ENCODE measurements around the gene CASP8. TPM values are rescaled to one million over a fixed set of nuclear protein-coding genes. Genes with fewer than 3 reads are reported as not detected.

CASP8 gene
- total and polyA plus RNA-seq, 2 of the 8 experiments (the other 6 are each of a cell fraction or from before 2014, with no cell fraction given): 2.3 to 3.6 TPM

GRCh38 chr2:201235860-201236811 lies 24.2 kb upstream of the CASP8 start:
- 67% methylated on average over 14 of the region's 14 CpGs; no CpG with 5 or more reads in 1 of the 2 experiments for WGBS, 2 experiments (ENCODE audit: extremely low coverage in 1 of 2, insufficient coverage in 1 of 2, insufficient read length in 1 of 2, insufficient replicate concordance in 2 of 2, low coverage in 1 of 2, low lambda C conversion rate in 2 of 2, missing lambda C conversion rate in 1 of 2)
- no peak overlapping the region for H2AFZ ChIP-seq (ENCODE audit: low read length)
- TF ChIP-seq, protein P1, sequence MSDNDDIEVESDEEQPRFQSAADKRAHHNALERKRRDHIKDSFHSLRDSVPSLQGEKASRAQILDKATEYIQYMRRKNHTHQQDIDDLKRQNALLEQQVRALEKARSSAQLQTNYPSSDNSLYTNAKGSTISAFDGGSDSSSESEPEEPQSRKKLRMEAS (IDR thresholded peaks at IDR 0.05): no peak
- TF ChIP-seq CHD2 (IDR thresholded peaks at IDR 0.05; ENCODE audit: low read length) (no peak), JUND (IDR thresholded peaks at IDR 0.05; ENCODE audit: low read length) (no peak), YY1 (IDR thresholded peaks at IDR 0.05; ENCODE audit: low read depth, low read length) (no peak), TEAD4 (IDR thresholded peaks at IDR 0.05; ENCODE audit: low read depth, low read length) (0 out of 2 replicates have a peak, but pooled peaks have one; percentile 46), RXRA (IDR thresholded peaks at IDR 0.05; ENCODE audit: insufficient read depth, low read depth, low read length) (no peak), PHF8 (conservative IDR thresholded peaks at IDR 0.05; ENCODE audit: low read depth, low read length) (no peak), CBX8 (IDR thresholded peaks at IDR 0.05; ENCODE audit: borderline replicate concordance, low read depth, low read length) (no peak), SIN3A (conservative IDR thresholded peaks at IDR 0.05 in 1 of 2, IDR thresholded peaks at IDR 0.05 in 1 of 2; ENCODE audit: low read depth in 1 of 2, low read length in 2 of 2) (no peak), TAF7 (optimal IDR thresholded peaks at IDR 0.05; ENCODE audit: borderline replicate concordance, low read depth, low read length) (no peak), CREB1 (IDR thresholded peaks at IDR 0.05) (no peak), CEBPB (IDR thresholded peaks at IDR 0.05; ENCODE audit: low read depth, low read length) (no peak)

More at GRCh38 chr2:201235860-201236811, 24.2 kb upstream of the CASP8 start:
- Histone ChIP-seq H2BK12ac (ENCODE audit: low read depth, low read length) (no peak overlapping the region), H2AK5ac (ENCODE audit: low read depth, low read length) (no peak overlapping the region), H3K27me3 (replicated peaks in 1 of 4; ENCODE audit: control insufficient read depth in 3 of 4, extremely low read depth in 1 of 4, insufficient read depth in 3 of 4, low read length in 3 of 4) (no peaks in the 10 kb centered on the region), H3K23me2 (ENCODE audit: low read depth, low read length) (no peaks in the 10 kb centered on the region; the same call in 1 of the 2 replicates), H4K91ac (replicated peaks; ENCODE audit: insufficient read length, low read length) (no peak overlapping the region), H3K56ac (replicated peaks; ENCODE audit: insufficient read length, low read depth, low read length) (no peak overlapping the region), H4K8ac (ENCODE audit: extremely low read depth, insufficient read depth, low read length) (no peak overlapping the region), H3K79me1 (ENCODE audit: low read depth, low read length) (no peaks in the 10 kb centered on the region), H3K9me3 (ENCODE audit: insufficient read depth in 2 of 2, low read depth in 1 of 2, low read length in 1 of 2) (0 out of 4 replicates have a peak, but pooled peaks cover 0 to 2% of the 10 kb centered on the region in 2 experiments), H3K79me2 (ENCODE audit: control insufficient read depth in 1 of 2, insufficient read depth in 2 of 2, low read length in 2 of 2) (no peaks in the 10 kb centered on the region), H2BK120ac (replicated peaks; ENCODE audit: low read depth, low read length) (no peak overlapping the region), H3K36me3 (ENCODE audit: control insufficient read depth in 2 of 4, insufficient read depth in 4 of 4, low read length in 3 of 4) (no peaks in the 10 kb centered on the region; a peak in 1 of 8 replicates), H3K4me1 (replicated peaks in 1 of 4; ENCODE audit: control insufficient read depth in 3 of 4, insufficient read depth in 4 of 4, low read length in 3 of 4) (no peaks in the 10 kb centered on the region; a peak in 1 of 7 replicates), H3K14ac (ENCODE audit: insufficient read length) (no peak overlapping the region), H2BK5ac (ENCODE audit: low read depth, low read length) (no peak overlapping the region), H2BK15ac (ENCODE audit: low read length) (no peak overlapping the region), H3K9ac (replicated peaks in 1 of 4; ENCODE audit: extremely low read depth in 1 of 4, low read depth in 3 of 4, low read length in 3 of 4) (no peak overlapping the region), H3K4me3 (ENCODE audit: extremely low read depth in 1 of 4, insufficient read depth in 2 of 4, low read depth in 3 of 4, low read length in 4 of 4) (no peak overlapping the region), H2BK20ac (ENCODE audit: low read length) (no peak overlapping the region), H3K4ac (replicated peaks; ENCODE audit: insufficient read length, low read depth, low read length) (no peak overlapping the region), H4K5ac (ENCODE audit: insufficient read length, low read depth, low read length) (no peak overlapping the region), H3K18ac (ENCODE audit: extremely low read depth, low read length) (no peak overlapping the region), H3K4me2 (ENCODE audit: insufficient read depth in 1 of 2, low read depth in 2 of 2, low read length in 2 of 2) (no peak overlapping the region), H3K23ac (ENCODE audit: insufficient read length) (no peak overlapping the region), H4K20me1 (replicated peaks in 1 of 2; ENCODE audit: control insufficient read depth in 1 of 2, insufficient read depth in 2 of 2, low read length in 2 of 2) (peaks cover 0 to 3% of the 10 kb centered on the region in 2 experiments), H3K27ac (ENCODE audit: low read depth, low read length) (no peak overlapping the region)
- ChIA-PET CTCF (ENCODE audit: partially characterized antibody) (interaction anchor here (0.7 to 2.5 kb wide), 19 partner anchors 13 to 164 kb away, joined by 3 to 40 read pairs (median 3); partner anchors contain the start of gene FLACC1), POLR2A (ENCODE audit: partially characterized antibody) (interaction anchor here (0.6 to 0.9 kb wide), 2 partner anchors 54 to 477 kb away, joined by 3 read pairs; no protein-coding TSS in a partner anchor)
- FAIRE-seq (peak; percentile 72), DNase-seq (ENCODE audit: low read depth in 1 of 2, low spot score in 2 of 2) (peak in 1 of 2 experiments; percentile 56)
